H1 (cell line): ENCODE data around the gene MRAP2. TPM values are rescaled to one million over a fixed set of nuclear protein-coding genes. Genes with fewer than 3 reads are reported as not detected.
A peak's percentile ranks its signal among the peaks of the same experiment; 100 is the strongest.

Experiments
- CTCF ChIA-PET: fragments of 300-600 bp; sonication (Branson Sonifier 250); formaldehyde crosslinking; loops from one replicate; lab custom pipeline; 2021; ENCODE audit not compliant: partially characterized antibody; lab: Charles Lee
- POLR2A ChIA-PET: fragments of 300-600 bp; sonication (Branson Sonifier 250); formaldehyde crosslinking; loops from one replicate; lab custom pipeline; 2021; ENCODE audit warnings: inconsistent platforms; ENCODE audit not compliant: partially characterized antibody; lab: Charles Lee
- DNase-seq, 2 experiments: peaks; one replicate each; pipeline versions ENCODE4 v3.0.0 to v3.0.0-alpha.2; 2010 to 2022; ENCODE audit warnings: low spot score in 2 of 2, low read depth in 1 of 2, mixed read lengths in 1 of 2
- FAIRE-seq: peaks from 2 replicates; lab custom pipeline; 2011; peaks lifted over from hg19 to GRCh38; lab: Jason Lieb, UNC
- H2AFZ ChIP-seq: 2 replicates; pipeline ENCODE4 v1.8.1; 2012; ENCODE audit warnings: low read length, inconsistent platforms
- H2AK5ac ChIP-seq: 2 replicates; pipeline ENCODE4 v1.6.1; 2013; ENCODE audit warnings: low read depth, low read length
- H2BK120ac ChIP-seq: replicated peaks from 2 replicates; pipeline ENCODE3; 2013; ENCODE audit warnings: low read depth, low read length, inconsistent platforms
- H2BK12ac ChIP-seq: 2 replicates; pipeline ENCODE4 v1.6.1; 2013; ENCODE audit warnings: low read depth, low read length
- H2BK15ac ChIP-seq: 2 replicates; pipeline ENCODE4 v1.6.1; 2013; ENCODE audit warnings: low read length
- H2BK20ac ChIP-seq: 2 replicates; pipeline ENCODE4 v1.6.1; 2013; ENCODE audit warnings: low read length
- H2BK5ac ChIP-seq: 2 replicates; pipeline ENCODE4 v1.6.1; 2013; ENCODE audit warnings: low read depth, low read length
- H3K14ac ChIP-seq: 2 replicates; pipeline ENCODE4 v1.6.1; 2013; ENCODE audit warnings: inconsistent platforms; ENCODE audit not compliant: insufficient read length
- H3K18ac ChIP-seq: 2 replicates; pipeline ENCODE4 v1.6.1; 2013; ENCODE audit warnings: low read length; ENCODE audit errors: extremely low read depth
- H3K23ac ChIP-seq: 2 replicates; pipeline ENCODE4 v1.6.1; 2013; ENCODE audit warnings: inconsistent platforms; ENCODE audit not compliant: insufficient read length
- H3K23me2 ChIP-seq: 2 replicates; pipeline ENCODE4 v1.6.1; 2013; ENCODE audit warnings: low read depth, low read length
- H3K27ac ChIP-seq: 2 replicates; pipeline ENCODE4 v1.6.1; 2011; ENCODE audit warnings: low read depth, low read length, inconsistent platforms
- H3K27me3 ChIP-seq, 4 experiments: replicated peaks in 1 of 4; 1 replicate in 1 of 4; 2 replicates in 3 of 4; pipeline versions ENCODE4 v1.6.1 to v1.8.1; 2011 to 2013; ENCODE audit warnings: low read length in 3 of 4, mild to moderate bottlenecking in 3 of 4, inconsistent platforms in 2 of 4, mixed read lengths in 2 of 4, moderate library complexity in 1 of 4; ENCODE audit not compliant: control insufficient read depth in 3 of 4, insufficient read depth in 3 of 4; ENCODE audit errors: extremely low read depth in 1 of 4
- H3K36me3 ChIP-seq, 4 experiments: 2 replicates each; pipeline versions ENCODE4 v1.6.1 to v1.8.1; 2011 to 2013; ENCODE audit warnings: mild to moderate bottlenecking in 4 of 4, low read length in 3 of 4, moderate library complexity in 2 of 4, control low read depth in 1 of 4, inconsistent platforms in 1 of 4; ENCODE audit not compliant: insufficient read depth in 4 of 4, control insufficient read depth in 2 of 4
- H3K4ac ChIP-seq: replicated peaks from 2 replicates; pipeline ENCODE3; 2013; ENCODE audit warnings: low read length, low read depth, mixed read lengths, inconsistent platforms; ENCODE audit not compliant: insufficient read length
- H3K4me1 ChIP-seq, 4 experiments: replicated peaks in 1 of 4; 1 replicate in 1 of 4; 2 replicates in 3 of 4; pipeline versions ENCODE4 v1.6.1 to v1.8.1; 2011 to 2013; ENCODE audit warnings: low read length in 3 of 4, inconsistent platforms in 2 of 4, mixed read lengths in 1 of 4; ENCODE audit not compliant: insufficient read depth in 4 of 4, control insufficient read depth in 3 of 4
- H3K4me2 ChIP-seq, 2 experiments: 2 replicates each; pipeline versions ENCODE4 v1.6.1 to v1.8.1; 2011 to 2013; ENCODE audit warnings: low read depth in 2 of 2, low read length in 2 of 2, control low read depth in 1 of 2, inconsistent platforms in 1 of 2, mild to moderate bottlenecking in 1 of 2; ENCODE audit not compliant: insufficient read depth in 1 of 2
- H3K4me3 ChIP-seq, 4 experiments: fragments of 200-600, 300-600 bp in 1 of 4; sonication (generic), shearing (Covaris generic), sonication (Bioruptor Twin) in 1 of 4; 2 replicates each; pipeline versions ENCODE4 v1.5.1 to v1.8.1; 2011 to 2016; ENCODE audit warnings: low read length in 4 of 4, low read depth in 3 of 4, control low read depth in 2 of 4, inconsistent platforms in 2 of 4, mild to moderate bottlenecking in 2 of 4, mixed read lengths in 1 of 4, moderate library complexity in 1 of 4; ENCODE audit not compliant: insufficient read depth in 2 of 4; ENCODE audit errors: extremely low read depth in 1 of 4
- H3K56ac ChIP-seq: replicated peaks from 2 replicates; pipeline ENCODE3; 2013; ENCODE audit warnings: low read depth, mild to moderate bottlenecking, mixed read lengths, low read length, inconsistent platforms; ENCODE audit not compliant: insufficient read length
- H3K79me1 ChIP-seq: 2 replicates; pipeline ENCODE4 v1.6.1; 2013; ENCODE audit warnings: low read depth, low read length, control low read depth
- H3K79me2 ChIP-seq, 2 experiments: 2 replicates each; pipeline versions ENCODE4 v1.6.1 to v1.8.1; 2012 to 2013; ENCODE audit warnings: low read length in 2 of 2, mild to moderate bottlenecking in 2 of 2, inconsistent platforms in 1 of 2; ENCODE audit not compliant: insufficient read depth in 2 of 2, control insufficient read depth in 1 of 2
- H3K9ac ChIP-seq, 4 experiments: replicated peaks in 1 of 4; 1 replicate in 1 of 4; 2 replicates in 3 of 4; pipeline versions ENCODE4 v1.6.1 to v1.8.1; 2011 to 2013; ENCODE audit warnings: low read depth in 3 of 4, low read length in 3 of 4, control low read depth in 2 of 4, mild to moderate bottlenecking in 2 of 4, moderate library complexity in 2 of 4, inconsistent platforms in 1 of 4; ENCODE audit errors: extremely low read depth in 1 of 4
- H3K9me3 ChIP-seq, 2 experiments: 2 replicates each; pipeline versions ENCODE4 v1.6.1 to v1.8.1; 2012 to 2013; ENCODE audit warnings: mild to moderate bottlenecking in 2 of 2, moderate library complexity in 2 of 2, control low read depth in 1 of 2, inconsistent platforms in 1 of 2, low read depth in 1 of 2, low read length in 1 of 2, mixed read lengths in 1 of 2; ENCODE audit not compliant: insufficient read depth in 2 of 2
- H4K20me1 ChIP-seq, 2 experiments: replicated peaks in 1 of 2; 2 replicates each; pipeline versions ENCODE3 to v1.8.1; 2011 to 2013; ENCODE audit warnings: inconsistent platforms in 2 of 2, low read length in 2 of 2, mild to moderate bottlenecking in 1 of 2; ENCODE audit not compliant: insufficient read depth in 2 of 2, control insufficient read depth in 1 of 2
- H4K5ac ChIP-seq: 2 replicates; pipeline ENCODE4 v1.6.1; 2013; ENCODE audit warnings: low read length, low read depth, mixed read lengths, inconsistent platforms; ENCODE audit not compliant: insufficient read length
- H4K8ac ChIP-seq: 2 replicates; pipeline ENCODE4 v1.8.0; 2013; ENCODE audit warnings: mild to moderate bottlenecking, moderate library complexity, low read length, inconsistent platforms; ENCODE audit not compliant: insufficient read depth; ENCODE audit errors: extremely low read depth
- H4K91ac ChIP-seq: replicated peaks from 2 replicates; pipeline ENCODE3; 2013; ENCODE audit warnings: low read length, mixed read lengths, inconsistent platforms; ENCODE audit not compliant: insufficient read length
- ASH2L ChIP-seq: fragments of 200-600, 300-600 bp; sonication (generic); IDR thresholded peaks from one replicate; pipeline ENCODE4 v1.7.1; 2017; ENCODE audit warnings: low read length
- CHD1 ChIP-seq: IDR thresholded peaks from 2 replicates; pipeline ENCODE4 v1.6.1; 2012; ENCODE audit warnings: low read depth, low read length, improper control_type of control experiment
- CTCF ChIP-seq, 3 experiments: IDR thresholded peaks; 1 replicate in 2 of 3; 2 replicates in 1 of 3; pipeline versions ENCODE4 v1.5.1 to v1.6.1; 2011; ENCODE audit warnings: low read length in 3 of 3, mild to moderate bottlenecking in 3 of 3, inconsistent platforms in 2 of 3, low read depth in 1 of 3, moderate library complexity in 1 of 3; ENCODE audit not compliant: insufficient read depth in 1 of 3; ENCODE audit errors: control extremely low read depth in 1 of 3
- GABPA ChIP-seq: IDR thresholded peaks from 2 replicates; pipeline ENCODE4 v1.6.1; 2011; ENCODE audit warnings: mild to moderate bottlenecking, low read length, moderate library complexity, borderline replicate concordance; ENCODE audit not compliant: insufficient read depth
- JUND ChIP-seq: IDR thresholded peaks from 2 replicates; pipeline ENCODE4 v1.6.1; 2011; ENCODE audit warnings: mild to moderate bottlenecking, improper control_type of control experiment, low read length
- NRF1 ChIP-seq: IDR thresholded peaks from 2 replicates; pipeline ENCODE4 v1.6.1; 2011; ENCODE audit warnings: mild to moderate bottlenecking, low read depth, low read length, improper control_type of control experiment
- SIN3A ChIP-seq, 2 experiments: IDR thresholded peaks in 1 of 2; conservative IDR thresholded peaks in 1 of 2; 2 replicates each; pipeline ENCODE4 v1.6.1; 2011 to 2012; ENCODE audit warnings: low read length in 2 of 2, improper control_type of control experiment in 1 of 2, low read depth in 1 of 2, mild to moderate bottlenecking in 1 of 2
- SIRT6 ChIP-seq: IDR thresholded peaks from one replicate; pipeline ENCODE4 v1.7.1; 2012; ENCODE audit warnings: low read length, inconsistent platforms
- SP1 ChIP-seq: IDR thresholded peaks from 2 replicates; pipeline ENCODE4 v1.6.1; 2011; ENCODE audit warnings: low read depth, low read length
- WGBS, 2 experiments: shearing (Covaris generic) in 1 of 2; methylation state at CpG; one replicate each; pipeline versions ENCODE4 v1.1.6 to v1.1.7; 2013 to 2015; ENCODE audit warnings: low lambda C conversion rate in 2 of 2, mixed read lengths in 2 of 2, inconsistent platforms in 1 of 2, low coverage in 1 of 2, missing lambda C conversion rate in 1 of 2; ENCODE audit not compliant: insufficient replicate concordance in 2 of 2, insufficient coverage in 1 of 2, insufficient read length in 1 of 2; ENCODE audit errors: extremely low coverage in 1 of 2, missing lambda C conversion rate in 1 of 2; 5-methylcytosine and 5-hydroxymethylcytosine counted together
- polyA plus RNA-seq, 7 experiments: library from polyadenylated mRNA; depleted of rRNA in 3 of 7; stranded (reverse) in 5 of 7; unstranded in 2 of 7; fragments of >200 nt in 5 of 7; fragments of 200-250 nt in 2 of 7; gene quantifications; 1 replicate in 5 of 7; 2 replicates in 1 of 7; 4 replicates in 1 of 7; pipeline versions ENCODE4 v1.2.1 to v1.2.3, GENCODE V29; 2011 to 2013; ENCODE audit warnings: missing spikeins in 2 of 7, mixed read lengths in 2 of 7
- total RNA-seq: library from RNA; stranded (reverse); fragmentation: NEBNext Ultra II Directional; extraction: Animal tissue kit (Norgen Biotek cat#: 25700); gene quantifications from 2 replicates; pipeline ENCODE4 v1.2.1, GENCODE V29; 2021

MRAP2 gene
- total and polyA plus RNA-seq, 2 of the 8 experiments (the other 6 are each of a cell fraction or from before 2014, with no cell fraction given) = 5.0 to 11.0 TPM

- Histone ChIP-seq H3K23ac (no peak overlapping the region), H4K5ac (no peak overlapping the region), H4K91ac (peak overlapping the region; percentile 71), H3K4me3 (peak overlapping the region in 1 of 4 experiments; percentile 35; a peak in 4 of 8 replicates), H3K27me3 (no peaks in the 10 kb centered on the region), H2AK5ac (no peak overlapping the region), H3K27ac (peak overlapping the region; percentile 46), H2BK120ac (peak overlapping the region; percentile 66), H2BK20ac (peak overlapping the region; percentile 28; the same call in 1 of the 2 replicates), H3K9ac (no peak overlapping the region; a peak in 1 of 7 replicates), H2BK15ac (peak overlapping the region; percentile 3; the same call in 1 of the 2 replicates), H3K23me2 (no peaks in the 10 kb centered on the region), H2BK5ac (peak overlapping the region; percentile 54), H3K14ac (no peak overlapping the region), H3K36me3 (no peaks in the 10 kb centered on the region), H3K18ac (peak overlapping the region; percentile 73; the same call in 1 of the 2 replicates), H3K4me1 (peaks cover 0 to 14% (median 8%) of the 10 kb centered on the region in 4 experiments; a peak in 6 of 7 replicates), H4K8ac (no peak overlapping the region), H2BK12ac (peak overlapping the region; percentile 45; the same call in 1 of the 2 replicates), H3K4ac (no peak overlapping the region), H2AFZ (no peak overlapping the region), H3K56ac (no peak overlapping the region), H3K4me2 (peak overlapping the region; percentile 61 to 70), H3K9me3 (no peaks in the 10 kb centered on the region), H3K79me2 (no peaks in the 10 kb centered on the region), H4K20me1 (no peaks in the 10 kb centered on the region), H3K79me1 (no peaks in the 10 kb centered on the region)
- DNase-seq (peak; percentile 43 to 64), FAIRE-seq (peak; percentile 99)
- POLR2A ChIA-PET = interaction anchor here (1.0 to 1.5 kb wide), 5 partner anchors 17 to 193 kb away, joined by 4 to 5 read pairs (median 4); partner anchors contain the start of genes CYB5R4 and MRAP2
- WGBS, 2 experiments = 29% methylated on average over 7 of the region's 7 CpGs; no CpG with 5 or more reads in 1 of the 2 experiments
- CTCF ChIA-PET = interaction anchor here (0.7 to 3.0 kb wide), 6 partner anchors 10 to 183 kb away, joined by 3 to 8 read pairs (median 4); no protein-coding TSS in a partner anchor
- TF ChIP-seq CTCF (IDR thresholded peaks at IDR 0.05; ENCODE audit: control extremely low read depth in 1 of 3, insufficient read depth in 1 of 3, low read depth in 1 of 3, low read length in 3 of 3) (peak in 2 of 3 experiments; percentile 8 to 24; a peak in 2 of 4 replicates), GABPA (no peak), CHD1 (no peak), SIRT6 (no peak), ASH2L (peak; percentile 28), SP1 (0 out of 2 replicates have a peak, but pooled peaks have one; percentile 19), NRF1 (no peak), JUND (no peak), SIN3A (conservative IDR thresholded peaks at IDR 0.05 in 1 of 2, IDR thresholded peaks at IDR 0.05 in 1 of 2; ENCODE audit: low read depth in 1 of 2, low read length in 2 of 2) (peak; percentile 30 to 32; a peak in 1 of 4 replicates)
Measured at GRCh38 chr6:84052204-84052882, 18.8 kb downstream of the MRAP2 start.
